RPMI8226 (cell line): ENCODE data around the gene PIK3R5.

Experiments
- DNase-seq: peaks from one replicate; pipeline ENCODE4 v3.0.0-alpha.2; 2015

PIK3R5 gene

GRCh38 chr17:8855477-8856204 lies 109.9 kb downstream of the PIK3R5 start:
- DNase-seq, result no peak

DNA sequence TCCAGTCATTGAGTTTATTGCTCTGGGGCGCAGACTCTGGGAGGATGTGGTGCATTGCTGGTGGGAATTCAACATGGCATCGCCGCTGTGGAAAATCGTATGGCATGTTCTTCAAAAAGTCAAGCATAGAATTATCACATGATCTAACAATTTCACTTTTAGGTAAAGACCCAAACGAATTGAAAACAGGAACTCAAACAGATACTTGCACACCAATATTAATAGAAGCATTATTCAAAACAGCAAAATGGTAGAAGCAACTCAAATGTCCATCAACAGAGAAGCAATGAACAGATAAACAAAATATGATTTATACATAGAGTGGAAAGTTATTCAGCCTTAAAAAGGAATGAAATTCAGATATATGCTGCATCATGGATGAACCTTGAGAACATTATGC lies 113.9 kb downstream of the PIK3R5 start:
- no peak for DNase-seq

DNA sequence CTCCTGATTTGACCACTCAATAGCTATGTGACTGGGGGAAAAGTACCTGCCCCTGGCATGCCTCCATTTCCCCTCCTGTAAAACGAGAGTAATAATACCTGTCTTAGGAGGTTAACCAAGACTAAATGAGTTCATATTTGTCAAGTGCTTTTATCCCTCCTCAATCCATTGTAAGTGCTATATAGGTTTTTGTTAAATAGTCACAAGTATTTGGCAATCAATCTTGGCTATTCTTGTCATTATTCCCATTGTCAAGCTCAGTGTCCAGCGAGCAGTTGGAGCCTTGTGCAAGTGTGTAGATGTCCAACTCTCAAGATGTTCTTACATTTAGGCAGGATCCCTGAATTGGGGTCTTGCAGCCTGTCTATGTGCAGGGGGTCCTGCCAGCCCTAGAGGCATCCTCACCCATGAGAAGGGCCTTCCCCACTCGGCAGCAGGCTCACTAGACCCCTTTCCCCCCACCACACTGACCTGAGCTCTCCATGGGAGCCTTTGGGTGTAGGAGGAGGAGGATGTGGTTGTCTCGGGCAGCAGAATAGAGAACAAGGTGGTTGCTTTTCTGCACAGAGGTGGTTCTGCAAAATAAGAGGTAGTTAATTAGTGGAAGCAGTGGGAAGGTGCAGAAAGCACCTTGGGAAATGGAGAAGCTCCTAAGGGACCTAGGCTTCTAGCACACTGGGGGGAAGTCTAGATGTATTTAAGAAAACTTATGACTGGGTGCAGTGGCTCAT lies 116.0 kb downstream of the PIK3R5 start:
- DNase-seq, result no peak

DNA sequence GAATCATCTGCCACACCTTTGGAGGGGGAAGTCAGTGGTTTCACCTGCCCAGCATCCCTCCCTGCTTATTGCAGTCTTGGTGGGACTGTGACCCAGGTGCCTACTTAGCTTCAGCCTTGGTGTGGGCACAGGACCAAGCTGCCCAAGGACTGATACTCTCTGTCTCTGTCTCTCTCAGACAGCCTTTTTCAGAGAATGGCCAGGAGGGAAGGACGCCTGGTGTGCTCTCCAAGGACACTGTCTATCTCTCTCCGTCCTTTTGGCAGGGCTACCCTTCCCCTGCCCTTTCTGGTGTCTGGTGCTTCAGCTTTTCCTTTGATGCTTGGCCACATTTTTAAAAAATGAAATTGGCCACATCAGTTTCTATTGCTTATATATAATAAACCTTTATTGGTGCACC lies 117.6 kb downstream of the PIK3R5 start:
- DNase-seq, result no peak

- DNase-seq, result no peak
Observed at GRCh38 chr17:8846768-8847211, 118.7 kb downstream of the PIK3R5 start.

DNA sequence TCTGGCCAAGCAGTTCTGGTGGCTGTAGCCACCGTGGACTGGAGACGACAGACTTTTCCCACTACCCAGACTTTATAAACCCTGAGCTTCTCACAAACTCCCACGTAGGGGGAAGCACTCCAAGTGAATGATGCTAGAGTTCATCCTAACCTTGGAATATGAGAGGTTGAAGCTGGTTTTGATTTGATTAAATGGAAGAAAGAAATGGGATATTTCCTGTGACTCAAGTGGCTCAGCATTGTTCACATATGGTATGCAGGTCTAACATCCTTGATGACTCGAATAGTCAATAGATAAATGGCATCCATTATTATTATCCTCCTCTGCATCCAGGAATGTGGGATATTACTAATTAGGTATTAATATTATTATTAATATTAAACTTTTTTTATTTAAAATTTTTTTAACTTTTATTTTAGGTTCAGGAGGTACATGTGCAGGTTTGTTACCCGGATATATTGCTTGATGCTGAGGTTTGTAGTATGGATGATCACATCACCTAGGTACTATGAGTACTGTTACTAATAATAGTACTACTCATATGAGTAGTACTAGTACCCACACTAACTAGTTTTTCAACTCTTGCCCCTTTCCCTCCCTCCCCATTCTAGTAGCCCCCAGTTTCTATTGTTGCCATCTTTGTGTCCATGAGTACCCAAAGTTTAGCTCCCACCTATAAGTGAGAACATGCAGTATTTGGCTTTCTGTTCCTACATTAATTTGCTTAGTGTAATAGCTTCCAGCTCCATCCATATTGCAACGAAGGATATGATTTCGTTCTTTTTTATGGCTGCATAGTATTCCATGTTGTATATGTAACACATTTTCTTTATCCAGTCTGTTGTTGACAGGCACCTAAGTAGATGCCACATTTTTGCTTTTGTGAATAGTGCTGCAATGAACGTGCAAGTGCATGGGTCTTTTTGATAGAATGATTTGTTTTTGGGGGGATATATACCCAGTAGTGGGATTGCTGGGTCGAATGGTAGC lies 121.0 kb downstream of the PIK3R5 start:
- no peak for DNase-seq

DNA sequence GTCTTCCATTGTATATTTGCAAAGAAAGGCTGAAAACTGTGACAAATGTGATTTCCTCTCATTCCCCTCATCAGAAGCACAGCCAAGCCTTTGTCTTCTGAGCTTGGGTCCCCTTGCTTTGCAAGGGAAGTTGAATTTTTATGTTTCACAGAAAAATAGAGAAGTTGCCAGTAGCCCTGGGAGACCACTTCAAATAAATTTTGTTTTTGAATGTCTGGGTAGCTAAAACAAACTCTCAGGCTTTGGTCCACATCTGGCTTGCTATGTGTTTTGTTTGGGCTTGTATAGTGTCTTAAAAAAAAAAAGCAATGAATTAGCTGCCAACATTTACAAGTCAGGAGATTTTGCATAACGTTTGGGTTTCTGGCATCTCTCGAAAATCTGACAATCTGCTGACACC lies 122.2 kb downstream of the PIK3R5 start:
- DNase-seq, result no peak

DNA sequence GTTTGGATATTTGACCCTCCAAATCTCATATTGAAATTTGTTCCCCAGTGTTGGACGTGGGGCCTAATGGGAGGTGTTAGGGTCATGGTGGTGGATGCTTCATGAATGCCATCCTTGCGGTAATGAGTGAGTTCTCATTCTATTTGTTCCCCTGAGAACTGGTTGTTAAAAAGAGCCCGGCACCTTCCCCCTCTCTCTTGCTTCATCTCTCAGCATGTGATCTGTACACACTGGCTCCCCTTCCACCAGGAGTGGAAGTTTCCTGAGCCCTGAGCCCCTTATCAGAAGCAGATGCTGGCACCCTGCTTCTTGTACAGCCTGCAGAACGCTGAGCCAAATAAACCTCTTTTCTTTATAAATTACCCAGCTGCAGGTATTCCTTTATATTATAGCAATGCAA lies 123.7 kb downstream of the PIK3R5 start:
- DNase-seq, result no peak

GRCh38 chr17:8839410-8839935 lies 126.0 kb downstream of the PIK3R5 start:
- DNase-seq, result no peak

- no peak for DNase-seq
Observed at GRCh38 chr17:8838551-8839095, 126.9 kb downstream of the PIK3R5 start.

- no peak for DNase-seq
Observed at GRCh38 chr17:8837563-8838075, 127.9 kb downstream of the PIK3R5 start.

GRCh38 chr17:8836821-8837562 lies 128.5 kb downstream of the PIK3R5 start:
- DNase-seq, result no peak

DNA sequence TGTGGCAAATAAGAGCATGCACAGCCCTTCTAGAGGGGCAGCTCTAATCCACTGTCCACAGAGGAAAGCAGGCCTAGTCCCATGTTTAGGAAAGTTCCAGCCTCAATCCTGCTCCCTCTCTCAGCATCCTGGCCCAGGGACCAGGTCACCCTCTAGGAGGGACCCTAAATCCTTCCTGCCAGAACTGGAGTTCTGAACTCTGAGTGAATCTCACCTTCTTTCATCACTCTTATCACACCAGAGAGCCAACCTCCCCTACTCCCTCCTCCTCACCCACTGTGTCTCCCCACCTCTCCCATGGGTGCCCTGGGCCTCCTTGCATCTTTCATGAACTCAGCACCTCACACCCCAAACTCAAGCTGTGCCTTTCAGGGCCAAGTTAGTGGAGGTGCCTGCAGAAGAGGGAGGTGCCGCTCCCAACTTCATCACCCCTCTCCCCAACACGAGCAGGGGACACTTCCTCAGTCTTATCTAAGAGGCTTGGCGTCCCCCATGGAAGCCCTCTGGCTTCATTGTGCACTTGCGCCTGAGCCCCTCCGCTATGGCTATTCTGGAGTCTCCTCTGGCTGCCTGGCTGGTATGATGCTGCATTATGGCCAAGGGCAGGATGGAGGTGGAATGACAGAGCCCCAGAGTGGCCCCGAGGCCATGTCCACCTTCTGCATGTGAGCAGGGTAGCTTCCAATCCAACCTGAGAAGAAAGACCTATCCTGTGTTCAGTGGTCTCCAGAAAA lies 129.7 kb downstream of the PIK3R5 start:
- DNase-seq, result no peak

- DNase-seq, result no peak
Observed at GRCh38 chr17:8835106-8835505, 130.4 kb downstream of the PIK3R5 start.

DNA sequence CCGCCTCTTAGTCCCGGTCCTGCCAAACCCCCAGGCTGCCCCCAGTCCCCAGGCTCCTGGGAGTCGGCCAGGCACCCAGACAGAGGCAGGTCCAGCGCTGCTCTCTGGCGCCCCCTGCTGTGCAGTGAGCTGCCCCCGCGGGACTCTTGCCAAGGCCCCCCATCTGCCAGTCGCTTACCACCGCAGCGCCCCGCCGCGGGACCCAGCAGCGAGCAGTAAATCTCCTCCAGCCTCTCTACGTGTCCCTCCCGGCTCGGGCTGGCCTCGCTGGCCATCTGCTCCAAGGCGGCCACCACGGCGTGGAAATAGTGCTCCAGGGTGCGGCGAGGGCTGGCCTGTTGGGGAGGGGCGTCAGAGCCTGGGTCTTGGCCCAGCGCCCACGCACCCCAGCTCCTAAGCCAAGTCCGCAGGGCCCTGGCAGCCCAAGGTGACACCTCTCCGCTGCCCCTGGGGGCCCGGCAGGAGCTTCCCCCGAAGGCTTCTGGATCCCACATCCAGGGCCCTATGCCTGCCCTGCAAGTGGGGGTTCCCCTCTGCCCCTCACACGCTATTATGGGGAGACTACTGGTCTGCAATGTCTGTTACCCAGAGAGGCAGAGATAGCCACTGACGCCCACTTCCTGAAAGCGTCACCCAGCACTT lies 132.7 kb downstream of the PIK3R5 start:
- no peak for DNase-seq

DNA sequence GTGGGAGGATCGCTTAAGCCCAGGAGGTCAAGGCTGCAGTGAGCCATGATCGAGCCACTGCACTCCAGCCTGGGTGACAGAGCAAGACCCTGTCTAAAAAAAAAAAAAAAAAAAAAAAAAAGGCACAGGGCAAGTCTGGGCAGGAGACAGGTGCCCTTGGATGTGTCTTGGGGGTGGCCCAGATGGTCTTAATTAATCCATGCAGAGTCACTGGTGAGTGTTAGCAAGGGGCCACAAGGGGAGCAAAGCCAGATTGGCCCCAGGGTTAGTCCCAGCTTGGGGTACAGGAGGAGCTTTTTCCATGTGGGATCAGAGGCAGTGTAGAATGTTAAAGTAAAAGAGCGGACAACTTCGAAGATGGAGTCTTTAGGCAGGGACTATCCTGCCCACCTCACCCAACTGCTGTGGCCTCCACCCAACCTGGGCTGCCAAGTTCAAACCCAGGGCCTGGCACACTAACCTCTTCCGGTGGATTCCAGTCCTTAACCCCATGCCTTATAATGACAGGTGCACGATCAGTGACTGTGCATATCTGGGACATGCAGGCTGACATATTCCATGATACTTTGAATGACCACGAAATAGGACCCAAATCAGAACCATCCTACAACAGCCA lies 134.2 kb downstream of the PIK3R5 start:
- no peak for DNase-seq

- DNase-seq, result no peak
Observed at GRCh38 chr17:8830141-8830540, 135.4 kb downstream of the PIK3R5 start.

- no peak for DNase-seq
Observed at GRCh38 chr17:8829036-8829941, 136.2 kb downstream of the PIK3R5 start.
